IMR-90 (cell line): ENCODE results near the gene CLEC3B. TPM values are rescaled to one million over a fixed set of nuclear protein-coding genes. Genes with fewer than 3 reads are reported as not detected.

Source experiments
- ATAC-seq: fragments of 200-7000 bp; cut with Tn5 transposase; 2 replicates; pipeline ENCODE4 v1.9.1; 2020; ENCODE audit warnings: low read depth, mild to moderate bottlenecking, moderate library complexity
- BruUV-seq: library from RNA; stranded (reverse); fragments of 400-500 nt; replicated peaks from 2 replicates; lab custom pipeline; 2021; lab: Mats Ljungman, UMichigan
- CTCF ChIA-PET: fragments of 300-600 bp; formaldehyde crosslinking; extraction: SDS; loops from one replicate; lab custom pipeline; 2021; ENCODE audit warnings: antibody characterized with exemption; lab: Yijun Ruan, JAX
- POLR2A ChIA-PET: fragments of 300-600 bp; sonication (Branson Sonifier 250); formaldehyde crosslinking; loops from one replicate; lab custom pipeline; 2022; ENCODE audit warnings: antibody characterized with exemption; ENCODE audit not compliant: unreplicated experiment; lab: Charles Lee
- DNase-seq: peaks from one replicate; pipeline ENCODE4 v3.0.0; 2013
- H2AFZ ChIP-seq: replicated peaks from 2 replicates; pipeline ENCODE3; 2013; ENCODE audit warnings: low read length, mild to moderate bottlenecking; ENCODE audit not compliant: poor library complexity
- H2AK5ac ChIP-seq: 2 replicates; pipeline ENCODE4 v1.6.1; 2013; ENCODE audit warnings: low read depth, low read length, inconsistent platforms
- H2AK9ac ChIP-seq: replicated peaks from 2 replicates; pipeline ENCODE3; 2013; ENCODE audit warnings: mild to moderate bottlenecking, low read depth, low read length, moderate library complexity; ENCODE audit not compliant: poor library complexity
- H2BK120ac ChIP-seq: 2 replicates; pipeline ENCODE4 v1.6.1; 2013; ENCODE audit warnings: low read depth, low read length, inconsistent platforms
- H2BK15ac ChIP-seq: 3 replicates; pipeline ENCODE4 v1.6.1; 2013; ENCODE audit warnings: low read depth, low read length, inconsistent platforms
- H2BK20ac ChIP-seq: 2 replicates; pipeline ENCODE4 v1.6.1; 2013; ENCODE audit warnings: low read depth, mild to moderate bottlenecking, inconsistent platforms, low read length, moderate library complexity
- H2BK5ac ChIP-seq: 2 replicates; pipeline ENCODE4 v1.6.1; 2013; ENCODE audit warnings: mild to moderate bottlenecking, low read depth, low read length, inconsistent platforms; ENCODE audit not compliant: poor library complexity, severe bottlenecking
- H3K14ac ChIP-seq: replicated peaks from 2 replicates; pipeline ENCODE4 v1.6.1; 2013; ENCODE audit warnings: low read depth, low read length, inconsistent platforms
- H3K18ac ChIP-seq: 2 replicates; pipeline ENCODE4 v1.6.1; 2013; ENCODE audit warnings: low read depth, low read length, control low read depth
- H3K23ac ChIP-seq: 2 replicates; pipeline ENCODE4 v1.6.1; 2013; ENCODE audit warnings: low read depth, low read length, inconsistent platforms
- H3K27ac ChIP-seq: 2 replicates; pipeline ENCODE4 v1.5.1; 2013; ENCODE audit warnings: mild to moderate bottlenecking, control low read depth, low read length; ENCODE audit not compliant: insufficient read depth
- H3K27me3 ChIP-seq: 2 replicates; pipeline ENCODE4 v1.6.1; 2013; ENCODE audit warnings: low read length; ENCODE audit not compliant: control insufficient read depth, insufficient read depth
- H3K36me3 ChIP-seq: 2 replicates; pipeline ENCODE4 v1.6.1; 2013; ENCODE audit warnings: low read length, mixed read lengths; ENCODE audit not compliant: control insufficient read depth, insufficient read depth
- H3K4ac ChIP-seq: 2 replicates; pipeline ENCODE4 v1.6.1; 2013; ENCODE audit warnings: low read depth, low read length, inconsistent platforms
- H3K4me1 ChIP-seq: 2 replicates; pipeline ENCODE4 v1.6.1; 2013; ENCODE audit warnings: low read length, mixed read lengths; ENCODE audit not compliant: control insufficient read depth, insufficient read depth
- H3K4me2 ChIP-seq: 2 replicates; pipeline ENCODE4 v1.6.1; 2013; ENCODE audit warnings: low read depth, mild to moderate bottlenecking, control low read depth, low read length, moderate library complexity
- H3K4me3 ChIP-seq: 2 replicates; pipeline ENCODE4 v1.5.1; 2013; ENCODE audit warnings: low read depth, mild to moderate bottlenecking, control low read depth, low read length, moderate library complexity; ENCODE audit not compliant: insufficient read depth
- H3K56ac ChIP-seq: 2 replicates; pipeline ENCODE4 v1.6.1; 2013; ENCODE audit warnings: low read length, inconsistent platforms; ENCODE audit not compliant: insufficient read depth; ENCODE audit errors: extremely low read depth
- H3K79me1 ChIP-seq, 2 experiments: 2 replicates each; pipeline ENCODE4 v1.6.1; 2013; ENCODE audit warnings: low read length in 2 of 2, inconsistent platforms in 1 of 2, low read depth in 1 of 2
- H3K9ac ChIP-seq: 2 replicates; pipeline ENCODE4 v1.6.1; 2013; ENCODE audit warnings: low read depth, low read length, control low read depth
- H3K9me1 ChIP-seq: 2 replicates; pipeline ENCODE4 v1.6.1; 2013; ENCODE audit warnings: low read length, inconsistent platforms; ENCODE audit not compliant: insufficient read depth
- H3K9me3 ChIP-seq: 2 replicates; pipeline ENCODE4 v1.6.1; 2013; ENCODE audit warnings: low read length; ENCODE audit not compliant: control insufficient read depth, insufficient read depth
- H4K20me1 ChIP-seq: 2 replicates; pipeline ENCODE4 v1.6.1; 2013; ENCODE audit warnings: low read length, inconsistent platforms; ENCODE audit not compliant: insufficient read depth
- H4K5ac ChIP-seq: 2 replicates; pipeline ENCODE4 v1.6.1; 2013; ENCODE audit warnings: mild to moderate bottlenecking, low read depth, low read length, control low read depth
- H4K8ac ChIP-seq, 2 experiments: 2 replicates each; pipeline ENCODE4 v1.6.1; 2013; ENCODE audit warnings: low read depth in 2 of 2, low read length in 2 of 2, control low read depth in 1 of 2, inconsistent platforms in 1 of 2
- H4K91ac ChIP-seq: 2 replicates; pipeline ENCODE4 v1.6.1; 2013; ENCODE audit warnings: low read depth, low read length, inconsistent platforms; ENCODE audit not compliant: insufficient read depth
- MAFK ChIP-seq: IDR thresholded peaks from 2 replicates; pipeline ENCODE4 v1.6.1; 2012; ENCODE audit warnings: low read depth, low read length, improper control_type of control experiment
- WGBS, 2 experiments: methylation state at CpG; one replicate each; pipeline versions ENCODE4 v1.1.5 to v1.1.7; 2013; ENCODE audit warnings: missing lambda C conversion rate in 2 of 2; ENCODE audit not compliant: insufficient read length in 1 of 2; ENCODE audit errors: extremely low coverage in 2 of 2; 5-methylcytosine and 5-hydroxymethylcytosine counted together
- dilution Hi-C: fragments of 300-500 bp; cut with HindIII; formaldehyde crosslinking; loops from one replicate; pipeline ENCODE4 v1.14.3; 2018; ENCODE audit warnings: low sequenced_read_pairs; ENCODE audit not compliant: unreplicated experiment
- in situ Hi-C: fragments of 300-500 bp; cut with MboI; formaldehyde crosslinking; loops from 3 replicates; pipeline ENCODE4 v1.14.3; 2019; ENCODE audit warnings: low sequenced_read_pairs, inconsistent platforms, mixed read lengths
- intact Hi-C: fragments of 100-400 bp; cut with micrococcal nuclease; formaldehyde crosslinking; loops from 2 replicates; pipeline ENCODE4 v1.10.0; 2022
- polyA plus RNA-seq, 3 experiments: library from polyadenylated mRNA; depleted of rRNA; stranded (reverse); fragments of >200 nt; gene quantifications; 2 replicates each; pipeline ENCODE4 v1.2.3, GENCODE V29; 2012; ENCODE audit warnings: low replicate concordance in 1 of 3
- total RNA-seq: library from RNA; depleted of rRNA; stranded (reverse); fragments of >200 nt; gene quantifications from 2 replicates; pipeline ENCODE4 v1.2.3, GENCODE V29; 2012

Gene CLEC3B
- total and polyA plus RNA-seq, 2 of the 4 experiments (the other 2 are of a cell fraction), result 3.6 to 13.2 TPM

DNA sequence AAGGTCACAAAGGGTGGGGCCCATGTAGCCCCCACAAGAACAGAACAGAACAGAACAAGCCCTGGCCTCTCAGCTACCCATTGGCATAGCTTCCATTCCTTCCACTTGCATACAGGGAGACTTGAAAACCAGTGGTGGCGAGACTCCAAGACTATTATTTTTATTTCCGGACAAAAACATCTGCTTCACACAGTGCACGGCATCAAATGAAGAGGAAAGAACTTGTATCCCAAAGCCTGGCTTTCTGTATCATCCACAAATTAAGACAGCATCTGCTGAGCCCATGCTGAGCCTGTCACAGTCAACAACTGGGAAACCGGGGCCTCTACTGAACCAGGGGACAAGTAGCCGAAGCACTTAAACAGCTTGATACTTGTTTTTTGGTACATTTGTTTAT, 56.0 kb downstream of the CLEC3B start:
- Histone ChIP-seq H3K36me3 (no peaks in the 10 kb centered on the region), H2AK9ac (peak overlapping the region; percentile 70), H3K27ac (peak overlapping the region; percentile 25; the same call in 1 of the 2 replicates), H3K9me3 (no peaks in the 10 kb centered on the region), H4K8ac (peak overlapping the region; percentile 30 to 57; a peak in 2 of 4 replicates), H4K5ac (peak overlapping the region; percentile 70; the same call in 1 of the 2 replicates), H3K4me3 (no peak overlapping the region), H2AK5ac (peak overlapping the region; percentile 72; the same call in 1 of the 2 replicates), H4K91ac (no peak overlapping the region), H3K4ac (peak overlapping the region; percentile 22; the same call in 1 of the 2 replicates), H2AFZ (peak overlapping the region; percentile 27), H3K14ac (0 out of 2 replicates have a peak overlapping the region, but pooled peaks have one; percentile 53), H2BK120ac (peak overlapping the region; percentile 80; the same call in 1 of the 2 replicates), H3K4me1 (peaks cover 17% of the 10 kb centered on the region), H3K27me3 (no peaks in the 10 kb centered on the region), H3K18ac (peak overlapping the region; percentile 58; the same call in 1 of the 2 replicates), H3K9me1 (peaks cover 21% of the 10 kb centered on the region), H2BK20ac (peak overlapping the region; percentile 38; the same call in 1 of the 2 replicates), H3K56ac (no peak overlapping the region), H3K4me2 (no peak overlapping the region), H3K9ac (no peak overlapping the region), H3K23ac (no peak overlapping the region), H3K79me1 (peaks cover 0 to 8% of the 10 kb centered on the region in 2 experiments; a peak in 1 of 4 replicates), H2BK15ac (peak overlapping the region; percentile 91; the same call in 2 of the 3 replicates), H4K20me1 (no peaks in the 10 kb centered on the region), H2BK5ac (peak overlapping the region; percentile 23)
- WGBS, 2 experiments, result 62% methylated on average over 2 of the region's 5 CpGs; no CpG with 5 or more reads in 1 of the 2 experiments
- no peak for TF ChIP-seq MAFK
- no peak; the same call in 1 of the 2 replicates for ATAC-seq
- dilution Hi-C loops (no loop called here), intact Hi-C loops (no loop called here), in situ Hi-C loops (no loop called here)
- DNase-seq, result peak; percentile 46
- CTCF ChIA-PET, result no interaction called here
- POLR2A ChIA-PET, result no interaction called here
- no TSS peak for BruUV-seq
